GDM1 (cell line): ENCODE results near the gene PIPOX.

Source experiments
- DNase-seq: peaks from one replicate; lab custom pipeline; 2025; lab: John Stamatoyannopoulos, UW

Gene PIPOX

GRCh38 chr17:29099527-29099926 is 56.6 kb downstream of the PIPOX start:
- DNase-seq: no peak

GRCh38 chr17:29100296-29100695 is 57.4 kb downstream of the PIPOX start:
- DNase-seq: no peak

GRCh38 chr17:29102046-29102445 is 59.1 kb downstream of the PIPOX start:
- DNase-seq: no peak

- no peak for DNase-seq
Measured at GRCh38 chr17:29102741-29103181, 59.8 kb downstream of the PIPOX start.

- no peak for DNase-seq
Measured at GRCh38 chr17:29103341-29103740, 60.4 kb downstream of the PIPOX start.
